WERI-Rb-1 (cell line): ENCODE data around the gene QRFP.

Source experiments
- DNase-seq: peaks from one replicate; pipeline ENCODE4 v3.0.0-alpha.2; 2020
- H3K27ac ChIP-seq: fragments of 250-450 bp; sonication (Bioruptor Pico); 2 replicates; pipeline ENCODE4 v1.5.1; 2020; ENCODE audit warnings: mild to moderate bottlenecking, moderate library complexity
- H3K27me3 ChIP-seq: fragments of 250-450 bp; sonication (Bioruptor Pico); 2 replicates; pipeline ENCODE4 v1.5.1; 2021; ENCODE audit warnings: mild to moderate bottlenecking, low read depth, moderate library complexity; ENCODE audit not compliant: insufficient read depth, severe bottlenecking
- H3K36me3 ChIP-seq: fragments of 250-450 bp; sonication (Bioruptor Pico); 2 replicates; pipeline ENCODE4 v1.5.1; 2020; ENCODE audit warnings: mild to moderate bottlenecking, moderate library complexity
- H3K4me3 ChIP-seq: 2 replicates; pipeline ENCODE4 v1.5.1; 2011; ENCODE audit warnings: low read depth, mild to moderate bottlenecking, control low read depth, low read length
- H3K9me3 ChIP-seq: fragments of 250-450 bp; sonication (Bioruptor Pico); 2 replicates; pipeline ENCODE4 v1.5.1; 2021; ENCODE audit warnings: mild to moderate bottlenecking, moderate library complexity; ENCODE audit not compliant: severe bottlenecking
- TF ChIP-seq, protein P1 (sequence below): IDR thresholded peaks from 2 replicates; pipeline ENCODE4 v1.5.1; 2011; ENCODE audit warnings: low read depth, mild to moderate bottlenecking, control low read depth, inconsistent platforms, low read length

Gene QRFP

DNA sequence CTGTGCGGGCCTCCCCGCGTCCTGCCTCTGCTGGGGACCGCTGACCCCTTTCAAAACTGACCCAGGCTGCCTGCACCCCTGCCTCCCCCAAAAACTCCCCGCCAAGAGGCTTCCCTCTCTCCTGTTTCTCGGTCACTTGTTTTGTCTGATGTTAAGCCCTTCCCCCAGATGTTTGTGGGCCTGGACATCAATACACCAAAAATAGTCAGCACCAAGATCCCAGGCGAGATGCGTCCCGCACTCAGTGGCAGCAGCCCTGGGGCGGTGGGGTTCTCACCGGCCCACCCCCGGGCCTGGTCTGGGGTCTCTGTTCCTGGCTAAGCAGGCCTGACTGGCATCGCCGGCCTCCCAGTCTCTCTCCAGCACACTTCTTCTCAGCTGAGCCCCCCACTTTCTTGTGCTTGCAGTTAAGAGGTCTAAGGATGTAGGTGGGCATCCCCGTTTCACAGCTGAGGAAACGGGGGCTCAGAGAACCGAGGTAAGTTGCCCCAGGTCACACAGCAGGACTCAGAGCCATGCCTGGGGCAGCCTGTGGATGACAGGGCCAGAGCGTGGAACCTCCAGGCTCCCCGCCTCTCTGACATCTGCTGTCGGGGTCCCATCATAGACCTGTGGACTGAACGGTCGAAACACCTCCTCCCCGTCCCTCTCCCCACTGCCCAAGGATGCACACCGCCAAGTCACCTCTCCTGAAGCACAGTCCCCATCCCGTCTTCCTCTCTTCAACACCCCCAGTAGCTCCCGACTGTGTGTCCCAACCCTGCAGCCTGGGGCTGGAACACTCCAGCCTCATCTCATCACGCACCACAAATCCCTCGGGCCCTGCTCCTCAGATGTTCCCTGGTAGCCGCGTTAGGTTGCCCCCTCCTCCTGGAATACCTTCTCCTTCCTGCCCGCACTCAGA is 25.6 kb upstream of the QRFP start:
- TF ChIP-seq, protein P1, sequence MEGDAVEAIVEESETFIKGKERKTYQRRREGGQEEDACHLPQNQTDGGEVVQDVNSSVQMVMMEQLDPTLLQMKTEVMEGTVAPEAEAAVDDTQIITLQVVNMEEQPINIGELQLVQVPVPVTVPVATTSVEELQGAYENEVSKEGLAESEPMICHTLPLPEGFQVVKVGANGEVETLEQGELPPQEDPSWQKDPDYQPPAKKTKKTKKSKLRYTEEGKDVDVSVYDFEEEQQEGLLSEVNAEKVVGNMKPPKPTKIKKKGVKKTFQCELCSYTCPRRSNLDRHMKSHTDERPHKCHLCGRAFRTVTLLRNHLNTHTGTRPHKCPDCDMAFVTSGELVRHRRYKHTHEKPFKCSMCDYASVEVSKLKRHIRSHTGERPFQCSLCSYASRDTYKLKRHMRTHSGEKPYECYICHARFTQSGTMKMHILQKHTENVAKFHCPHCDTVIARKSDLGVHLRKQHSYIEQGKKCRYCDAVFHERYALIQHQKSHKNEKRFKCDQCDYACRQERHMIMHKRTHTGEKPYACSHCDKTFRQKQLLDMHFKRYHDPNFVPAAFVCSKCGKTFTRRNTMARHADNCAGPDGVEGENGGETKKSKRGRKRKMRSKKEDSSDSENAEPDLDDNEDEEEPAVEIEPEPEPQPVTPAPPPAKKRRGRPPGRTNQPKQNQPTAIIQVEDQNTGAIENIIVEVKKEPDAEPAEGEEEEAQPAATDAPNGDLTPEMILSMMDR, result no peak
- H3K27me3 ChIP-seq, result peaks cover 2% of the 10 kb centered on the region
- H3K4me3 ChIP-seq, result no peak overlapping the region
- no peak overlapping the region for H3K27ac ChIP-seq
- DNase-seq, result no peak
- H3K36me3 ChIP-seq, result no peaks in the 10 kb centered on the region
- no peaks in the 10 kb centered on the region for H3K9me3 ChIP-seq

DNA sequence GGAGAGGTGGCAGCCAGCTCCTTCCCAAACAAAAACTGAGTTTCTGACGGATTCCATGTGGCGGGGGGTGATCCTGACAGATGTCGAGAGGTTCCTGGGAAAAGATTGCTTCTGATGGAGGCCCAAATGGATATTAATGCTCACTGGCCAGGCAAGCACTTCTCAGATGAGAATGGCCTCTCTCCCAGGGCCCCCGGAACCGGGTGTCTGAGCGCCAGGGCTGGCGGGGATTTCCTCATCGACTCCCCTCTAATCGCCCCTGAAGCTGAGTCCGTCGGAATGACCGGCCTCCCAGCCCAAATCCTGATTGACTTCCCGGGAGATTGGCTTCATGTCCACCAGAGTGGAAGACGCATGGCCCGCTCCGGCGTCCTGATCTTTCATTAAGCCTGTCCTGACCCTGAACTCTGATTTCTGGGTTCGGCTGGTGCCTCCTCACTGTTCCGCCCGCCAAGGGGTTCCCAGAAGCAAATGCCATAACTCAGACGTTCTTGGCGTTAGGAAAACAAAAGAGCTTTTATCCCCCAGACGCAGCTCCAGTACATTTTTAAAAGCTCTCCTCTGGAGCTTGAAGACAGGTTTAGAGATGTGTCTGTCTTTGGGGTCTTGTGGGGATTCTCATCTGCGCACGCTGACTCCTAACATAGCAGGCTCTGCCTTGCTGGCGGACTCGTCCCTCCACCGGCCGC is 24.8 kb upstream of the QRFP start:
- Histone ChIP-seq H3K27ac (no peak overlapping the region), H3K9me3 (no peaks in the 10 kb centered on the region), H3K36me3 (no peaks in the 10 kb centered on the region), H3K4me3 (peak overlapping the region; percentile 4; the same call in 1 of the 2 replicates), H3K27me3 (peaks cover 2% of the 10 kb centered on the region)
- TF ChIP-seq, protein P1, result no peak
- DNase-seq, result peak; percentile 77

DNA sequence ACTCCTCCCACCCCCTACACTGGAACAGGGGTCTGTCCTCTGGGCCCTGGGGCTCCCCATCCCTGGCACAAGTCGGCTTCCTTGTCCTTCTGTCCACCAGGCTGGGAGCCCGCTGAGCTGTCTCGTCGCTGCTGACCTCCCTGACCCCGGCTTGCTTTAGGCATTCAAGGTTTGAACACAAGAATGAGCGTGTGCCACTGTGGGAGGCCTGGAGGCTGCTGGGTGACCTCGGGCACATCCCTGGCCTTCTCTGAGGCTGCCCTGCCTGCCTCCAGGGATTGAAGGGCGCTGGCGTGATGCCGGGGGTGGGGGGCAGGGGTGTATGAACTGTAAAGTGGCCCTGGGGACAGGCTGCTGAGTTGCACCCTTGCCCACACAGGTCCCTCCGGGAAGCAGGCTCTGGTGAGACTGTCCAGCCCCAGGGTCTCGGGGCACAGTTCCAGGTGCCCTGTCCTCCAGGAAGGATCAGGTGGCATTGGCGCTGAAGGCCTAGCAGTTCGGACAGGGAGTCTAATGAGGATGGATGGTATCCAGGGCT is 24.2 kb upstream of the QRFP start:
- no peaks in the 10 kb centered on the region for H3K36me3 ChIP-seq
- DNase-seq, result no peak
- peak overlapping the region; percentile 4; the same call in 1 of the 2 replicates for H3K4me3 ChIP-seq
- peaks cover 2% of the 10 kb centered on the region for H3K27me3 ChIP-seq
- TF ChIP-seq, protein P1, result no peak
- H3K27ac ChIP-seq, result no peak overlapping the region
- no peaks in the 10 kb centered on the region for H3K9me3 ChIP-seq

DNA sequence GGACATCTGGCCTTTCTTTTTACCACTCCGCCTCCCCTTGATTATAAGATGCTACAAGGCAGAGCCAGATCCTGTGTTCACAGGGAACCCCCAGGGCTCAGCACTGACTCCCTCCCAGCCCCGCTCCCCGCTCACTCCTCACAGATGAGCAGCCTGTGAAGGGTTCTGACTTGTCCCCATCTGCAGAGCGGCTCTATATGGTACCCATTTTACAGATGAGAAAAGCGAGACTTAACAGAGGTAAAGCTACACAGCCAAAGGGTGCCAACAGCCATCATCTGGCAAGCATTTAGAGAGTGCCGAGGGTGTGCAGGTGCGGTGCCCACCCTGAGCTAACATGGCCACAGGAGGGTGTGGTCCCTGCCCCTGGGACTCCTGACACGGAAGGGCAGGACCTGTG is 23.6 kb upstream of the QRFP start:
- Histone ChIP-seq H3K36me3 (no peaks in the 10 kb centered on the region), H3K9me3 (no peaks in the 10 kb centered on the region), H3K4me3 (no peak overlapping the region), H3K27ac (no peak overlapping the region), H3K27me3 (peaks cover 2% of the 10 kb centered on the region)
- no peak for DNase-seq
- TF ChIP-seq, protein P1, result no peak

DNA sequence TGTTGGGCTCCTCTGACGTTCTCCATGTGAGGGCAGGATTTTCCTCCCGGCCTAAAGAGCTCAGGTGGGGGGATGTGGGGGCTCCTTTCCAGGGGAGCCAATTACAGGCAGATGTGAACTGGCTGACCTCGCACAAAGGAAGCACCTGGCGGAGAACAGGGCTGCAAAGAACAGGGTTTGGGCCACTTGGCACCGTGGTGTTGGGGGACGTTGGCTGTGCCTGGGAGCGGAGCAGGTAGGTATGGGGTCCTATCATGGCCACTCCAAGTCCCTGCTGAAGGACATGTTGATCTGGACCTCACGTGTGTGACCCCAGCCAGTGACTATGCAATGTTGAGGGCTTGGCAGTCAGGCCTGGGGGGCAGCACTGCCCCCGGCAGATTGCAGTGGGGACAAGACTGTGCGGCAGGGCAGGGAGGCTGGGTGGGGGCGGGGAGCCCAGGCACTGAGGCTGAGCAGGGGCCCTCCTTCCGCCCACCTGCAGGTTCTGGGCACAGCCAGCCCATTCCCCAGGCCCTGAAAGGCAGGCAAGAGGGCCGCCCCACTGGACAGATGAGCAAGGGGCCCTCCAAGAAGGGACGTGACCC is 23.0 kb upstream of the QRFP start:
- Histone ChIP-seq H3K4me3 (no peak overlapping the region), H3K27ac (no peak overlapping the region), H3K36me3 (no peaks in the 10 kb centered on the region), H3K9me3 (no peaks in the 10 kb centered on the region), H3K27me3 (peaks cover 2% of the 10 kb centered on the region)
- DNase-seq, result no peak
- TF ChIP-seq, protein P1, result no peak
